Superior temporal gyrus (tissue), 1 donor: ENCODE results near the gene MRPL1.
"Not testable (repeated sequence)": the region's sequence is repeated elsewhere in the genome, so short reads cannot be mapped to it uniquely, and the experiment has no call there.

Source experiments
- DNase-seq: peaks from one replicate; pipeline ENCODE4 v3.0.0-alpha.2; 2016; ENCODE audit errors: extremely low spot score

Gene MRPL1

DNA sequence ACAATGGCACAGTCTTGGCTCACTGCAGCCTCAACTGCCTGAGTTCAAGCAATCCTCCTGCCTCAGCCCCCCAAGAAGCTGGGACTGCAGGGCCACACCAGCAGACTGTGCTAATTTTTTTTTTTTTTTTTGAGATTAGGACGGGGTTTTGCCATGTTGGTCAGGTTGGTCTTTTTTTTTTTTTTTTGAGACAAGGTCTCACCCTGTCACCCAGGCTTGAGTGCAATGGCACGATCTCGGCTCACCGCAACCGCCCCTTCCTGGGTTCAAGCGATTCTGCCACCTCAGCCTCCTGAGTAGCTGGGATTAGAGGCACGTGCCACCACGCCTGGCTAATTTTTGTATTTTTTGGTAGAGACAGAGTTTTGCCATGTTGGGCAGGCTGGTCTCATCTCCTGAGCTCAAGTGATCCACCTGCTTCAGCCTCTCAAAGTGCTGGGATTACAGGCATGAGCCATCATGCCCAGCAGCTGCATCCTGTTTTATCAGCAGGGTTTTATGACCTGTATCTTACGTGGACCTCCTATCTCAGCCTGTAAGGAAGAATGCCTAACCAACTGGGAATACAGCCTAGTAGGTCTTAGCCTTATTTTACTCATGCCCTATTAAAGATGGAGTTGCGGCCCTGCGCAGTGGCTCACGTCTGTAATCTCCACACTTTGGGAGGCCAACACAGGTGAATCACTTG, 13.2 kb upstream of the MRPL1 start:
- no peak for DNase-seq

DNA sequence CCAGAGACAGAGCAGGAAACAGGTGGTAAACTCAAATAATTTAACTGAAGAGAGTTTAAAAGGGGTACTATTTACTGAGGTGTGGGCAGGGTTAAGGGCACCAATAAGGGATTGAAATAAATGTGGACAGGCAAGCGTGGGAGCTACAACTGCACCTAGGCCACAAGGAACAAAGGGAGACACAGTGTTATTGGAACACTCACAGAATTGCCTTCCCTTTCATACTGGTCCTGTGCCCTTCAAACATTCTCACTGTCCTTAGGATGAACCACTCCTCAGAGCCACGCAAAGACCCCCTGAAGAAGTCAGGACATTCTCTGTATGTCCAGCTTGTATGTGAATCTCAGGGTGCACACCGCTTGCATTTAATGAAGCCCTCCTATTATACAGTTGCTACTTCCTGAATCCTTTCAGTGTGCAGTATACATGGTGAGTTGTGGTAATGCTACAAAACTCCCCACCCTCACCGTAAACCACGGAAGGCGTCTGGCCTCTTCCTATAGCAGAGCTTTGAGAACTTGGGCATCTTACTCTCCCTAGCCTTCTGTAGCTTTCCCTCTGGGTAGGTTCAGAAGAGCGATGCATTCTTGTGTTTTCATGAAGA, 9.6 kb upstream of the MRPL1 start:
- no peak for DNase-seq

DNA sequence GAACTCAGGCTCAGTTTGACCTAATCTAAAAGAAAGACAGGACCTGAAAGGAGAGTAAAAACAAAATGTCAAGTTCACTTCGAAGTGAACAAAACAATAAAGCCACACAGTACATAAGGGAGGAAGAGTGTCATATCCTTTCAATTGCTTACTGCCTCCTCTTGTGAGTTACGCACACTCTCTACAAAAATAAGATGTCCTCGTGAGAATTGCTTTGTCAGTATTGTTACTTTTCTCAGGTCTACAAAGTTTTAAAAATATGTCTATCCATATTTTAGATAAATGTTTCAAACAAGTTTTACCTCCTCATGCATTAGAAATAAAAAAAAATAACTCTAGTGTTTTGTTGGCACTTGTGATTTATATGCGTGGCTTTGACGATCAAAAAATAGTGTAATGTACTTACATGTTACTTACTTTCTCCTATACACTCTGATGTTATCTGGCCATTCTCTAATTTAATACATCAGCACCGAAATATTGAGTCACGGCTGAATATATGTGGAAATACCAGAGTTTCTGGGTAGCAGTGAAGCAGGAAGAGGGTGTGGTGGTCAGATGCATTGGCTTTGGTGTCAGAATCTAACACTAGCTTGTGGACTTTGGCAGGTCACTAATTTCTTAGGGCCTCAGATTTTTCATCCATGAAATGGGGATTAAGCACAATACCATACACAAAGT, 8.1 kb upstream of the MRPL1 start:
- DNase-seq: no peak

DNA sequence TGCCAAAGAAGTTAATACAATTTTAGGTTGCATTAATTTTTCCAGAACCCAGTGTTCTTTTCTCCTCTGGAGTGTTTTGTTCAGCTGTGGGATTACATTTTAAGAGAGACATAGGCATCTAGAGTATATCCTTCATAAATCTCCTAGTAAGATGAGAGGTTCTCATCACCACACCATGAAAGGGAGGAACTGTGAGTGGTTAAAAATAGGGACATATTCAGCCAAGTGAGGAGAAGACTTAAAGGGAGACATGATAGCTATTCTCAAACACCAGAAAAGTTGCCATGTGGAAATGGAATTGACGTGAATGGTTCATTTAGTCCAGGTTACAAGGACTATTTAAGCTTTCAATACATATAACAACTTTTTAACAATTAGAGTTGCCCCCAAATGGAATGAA, 6.5 kb upstream of the MRPL1 start:
- DNase-seq: no peak

DNA sequence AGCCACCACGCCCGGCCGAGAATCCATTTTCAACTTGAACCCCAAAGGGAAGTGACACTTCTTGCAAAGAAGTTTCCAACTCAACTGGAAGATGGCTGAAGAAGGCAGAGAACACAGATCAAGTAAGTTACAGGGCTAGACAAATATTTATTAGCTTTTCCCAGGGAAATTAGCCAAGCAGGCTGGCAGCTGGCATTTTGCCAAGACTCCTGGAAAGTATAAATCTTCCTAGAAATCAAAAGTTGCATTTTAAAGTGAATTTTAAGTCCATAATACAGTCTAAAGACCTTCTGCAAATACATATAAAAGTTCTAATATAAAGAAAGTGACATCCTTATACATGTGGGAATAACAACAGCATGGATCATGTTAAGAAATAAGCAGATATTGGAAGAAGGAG, 3.4 kb upstream of the MRPL1 start:
- no peak for DNase-seq

DNA sequence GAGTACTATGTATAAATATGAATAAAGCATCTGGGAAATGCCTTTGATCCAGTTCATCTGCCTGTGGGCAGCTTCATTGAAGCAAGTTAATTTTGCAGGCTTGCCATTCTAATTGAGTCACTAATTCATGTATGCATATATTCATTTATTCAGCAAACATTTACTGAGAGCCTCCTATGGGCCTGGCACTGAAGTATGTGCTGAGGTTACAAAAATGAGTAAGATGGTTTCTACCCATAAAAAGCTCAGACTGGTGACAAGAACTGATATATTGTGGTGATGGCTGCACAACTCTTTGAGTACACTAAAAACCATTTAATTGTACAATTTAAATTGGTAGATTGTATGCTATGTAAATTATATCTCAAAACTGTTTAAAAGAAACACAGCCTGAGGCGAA, 1.1 kb upstream of the MRPL1 start:
- peak; percentile 39 for DNase-seq

DNA sequence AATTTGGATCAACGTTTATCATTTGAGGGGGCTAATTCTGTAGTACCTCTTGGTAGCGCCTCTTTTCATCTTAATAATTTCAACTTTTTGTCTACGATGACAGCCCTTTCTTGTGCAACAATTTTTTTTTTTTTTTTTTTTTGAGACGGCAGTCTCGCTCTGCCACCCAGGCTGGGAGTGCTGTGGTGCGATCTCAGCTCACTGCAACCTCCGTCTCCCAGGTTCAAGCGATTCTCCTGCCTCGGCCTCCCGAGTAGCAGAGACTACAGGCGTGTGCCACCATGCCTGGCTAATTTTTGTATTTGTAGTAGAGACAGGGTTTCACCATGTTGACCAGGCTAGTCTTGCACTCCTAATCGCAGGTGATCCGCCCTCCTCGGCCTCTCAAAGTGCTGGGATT, 711 bp downstream of the MRPL1 start:
- not testable (repeated sequence) for DNase-seq

DNA sequence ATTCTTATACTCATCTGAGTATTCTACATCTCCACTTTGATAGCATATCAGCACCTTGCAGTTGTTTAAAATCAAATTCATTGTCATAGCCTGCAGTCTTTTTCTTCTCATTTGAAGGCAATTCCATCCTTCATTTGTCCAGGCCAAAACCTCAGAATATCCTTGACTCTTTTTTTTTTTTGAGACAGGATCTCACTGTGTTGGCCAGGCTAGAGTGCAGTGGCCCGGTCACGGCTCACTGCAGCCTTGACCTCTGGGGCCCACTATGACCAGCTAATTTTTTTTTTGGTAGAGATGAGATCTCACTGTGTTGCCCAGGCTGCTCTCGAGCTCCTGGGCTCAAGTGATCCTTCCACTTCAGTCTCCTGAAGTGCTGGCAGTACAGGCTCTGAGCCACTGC, 2.6 kb downstream of the MRPL1 start:
- no peak for DNase-seq

DNA sequence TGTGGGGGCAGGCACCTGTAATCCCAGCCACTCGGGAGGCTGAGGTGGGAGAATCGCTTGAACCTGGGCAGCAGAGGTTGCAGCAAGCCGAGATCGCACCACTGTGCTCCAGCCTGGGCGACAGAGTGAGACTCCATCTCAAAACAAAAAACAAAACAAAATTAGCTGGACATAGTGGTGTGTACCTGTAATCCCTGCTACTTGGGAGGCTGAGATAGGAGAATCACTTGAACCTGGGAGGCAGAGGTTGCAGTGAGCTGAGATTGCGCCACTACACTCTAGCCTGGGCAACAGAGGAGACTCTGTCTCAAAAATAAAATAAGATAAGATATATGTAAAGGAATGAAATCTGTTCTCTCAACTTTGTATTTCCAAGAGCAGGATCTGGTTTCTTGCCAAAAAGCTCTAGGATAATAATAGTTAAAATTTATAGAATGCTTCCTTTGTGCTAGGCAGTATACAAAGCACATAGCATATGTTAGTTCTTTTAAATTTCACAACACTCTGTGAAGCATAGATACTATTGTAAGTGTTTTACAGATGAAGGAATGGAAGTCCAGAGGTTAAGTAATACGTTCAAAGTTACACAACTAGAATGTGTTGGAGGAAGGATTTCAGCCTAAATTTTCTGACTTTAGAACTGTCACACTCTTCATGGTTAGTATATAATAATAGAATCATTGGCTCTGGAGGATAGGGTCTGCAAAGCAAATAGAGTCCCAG, 10.3 kb downstream of the MRPL1 start:
- no peak for DNase-seq

DNA sequence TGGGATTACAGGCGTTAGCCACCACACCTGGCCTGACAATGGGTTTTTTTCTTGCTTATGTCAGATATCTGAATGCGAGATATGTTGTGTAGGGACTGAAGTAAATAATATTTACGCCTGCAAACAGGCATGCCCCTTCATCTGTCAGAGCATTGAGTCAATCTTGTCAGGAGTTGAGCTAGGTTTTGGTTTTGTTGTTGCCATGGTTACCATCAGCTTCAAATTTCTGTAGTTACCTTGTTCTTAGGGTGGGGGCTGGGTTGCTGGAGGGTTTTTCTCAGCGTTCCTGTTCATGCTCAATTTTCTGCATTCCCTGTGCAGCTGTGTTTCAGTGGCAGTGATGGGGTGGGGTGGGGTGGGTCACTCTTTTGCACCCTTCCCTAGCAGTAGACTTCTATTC, 14.5 kb downstream of the MRPL1 start:
- DNase-seq: no peak

DNA sequence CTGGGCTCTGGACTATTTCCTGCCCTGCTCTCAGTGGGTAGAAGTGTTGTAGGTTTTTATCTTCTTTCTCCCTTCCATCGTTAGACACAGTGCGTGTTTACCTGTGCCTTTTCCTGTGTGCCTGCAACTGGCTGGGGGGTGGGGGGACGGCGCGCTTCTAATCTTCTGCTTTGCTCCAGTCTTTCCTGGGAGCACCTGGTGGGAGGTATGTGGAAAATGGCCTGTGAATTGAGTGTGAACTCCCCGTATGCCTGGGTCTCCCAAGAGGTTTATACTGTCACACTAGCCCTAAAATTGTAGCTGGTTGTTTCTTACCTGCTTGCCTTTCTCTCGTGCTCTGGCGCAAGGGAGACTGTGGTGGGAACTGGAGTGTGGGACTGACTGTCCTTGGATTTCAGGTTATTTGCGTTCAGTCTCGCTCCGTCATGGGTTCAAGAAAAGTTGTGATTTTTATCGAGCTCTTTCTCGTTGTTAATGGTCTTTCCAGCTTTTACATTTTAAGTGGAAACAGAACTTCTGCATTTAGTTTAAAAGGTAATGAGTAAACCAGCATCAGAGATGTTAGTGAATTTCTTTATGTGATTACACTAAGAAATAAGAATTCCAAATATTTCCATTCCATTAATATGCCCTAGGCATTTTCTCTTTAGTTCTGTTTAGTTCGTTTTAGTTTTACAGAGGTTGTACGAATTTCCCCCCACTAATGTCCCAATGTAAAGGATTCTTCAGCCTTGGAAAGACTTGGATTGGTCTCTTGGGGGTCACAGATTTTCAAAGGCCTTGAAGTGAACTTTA, 15.3 kb downstream of the MRPL1 start:
- no peak for DNase-seq

DNA sequence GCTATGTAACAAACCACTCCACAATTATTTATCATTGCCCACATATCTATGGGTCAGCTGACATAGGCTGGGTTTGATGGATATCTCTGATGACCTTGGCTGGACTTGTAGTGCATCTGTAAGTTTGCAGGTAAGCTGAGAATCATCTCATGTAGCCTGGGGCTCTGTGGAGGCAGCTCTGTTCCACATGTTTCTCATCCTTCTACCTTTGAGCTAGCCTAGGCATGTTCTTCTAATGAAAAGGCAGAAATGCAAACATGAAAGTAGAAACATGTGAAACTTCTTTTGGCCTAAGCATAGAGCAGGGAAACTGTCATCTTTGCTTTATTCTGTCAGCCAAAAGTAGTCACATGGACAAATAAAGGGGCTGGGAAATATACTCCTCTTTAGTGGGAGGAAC, 18.2 kb downstream of the MRPL1 start:
- DNase-seq: no peak

DNA sequence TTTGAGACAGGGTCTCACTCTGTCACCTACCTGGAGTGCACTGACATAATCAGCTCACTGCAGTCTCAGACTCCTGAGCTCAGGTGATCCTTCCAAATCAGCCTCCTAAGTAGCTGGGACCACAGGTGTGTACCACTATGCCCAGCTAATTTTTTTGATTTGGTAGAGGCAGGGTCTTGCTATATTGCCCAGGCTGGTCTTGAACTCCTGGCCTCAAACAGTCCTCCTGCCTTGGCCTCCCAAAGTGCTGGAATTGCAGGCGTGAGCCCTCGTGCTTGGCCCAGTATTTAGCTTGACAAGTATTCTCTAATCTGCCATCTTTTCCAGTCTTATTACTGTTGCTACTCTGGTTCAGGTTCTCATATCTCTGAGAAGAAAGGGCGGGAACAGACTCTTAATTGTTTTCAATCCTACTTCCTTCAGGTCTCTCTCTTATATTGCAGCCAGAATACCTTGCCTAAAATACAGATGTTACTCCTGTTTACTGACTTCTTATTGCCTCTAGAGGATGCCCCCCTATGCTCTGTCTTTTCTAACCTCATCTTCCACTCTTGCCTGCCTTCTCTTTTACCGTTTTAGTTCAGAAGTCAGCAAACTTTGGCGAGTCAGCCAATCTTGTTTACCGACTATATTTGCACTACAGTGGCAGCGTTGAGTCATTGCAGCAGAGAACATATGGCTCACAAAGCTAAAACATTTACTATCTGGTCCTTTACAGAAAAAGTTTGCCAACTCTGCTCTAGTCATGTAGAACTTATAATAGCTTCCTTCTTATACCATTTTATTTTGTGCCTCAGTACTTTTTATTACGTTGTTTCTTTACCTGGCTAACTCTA, 19.0 kb downstream of the MRPL1 start:
- DNase-seq: peak; percentile 36

DNA sequence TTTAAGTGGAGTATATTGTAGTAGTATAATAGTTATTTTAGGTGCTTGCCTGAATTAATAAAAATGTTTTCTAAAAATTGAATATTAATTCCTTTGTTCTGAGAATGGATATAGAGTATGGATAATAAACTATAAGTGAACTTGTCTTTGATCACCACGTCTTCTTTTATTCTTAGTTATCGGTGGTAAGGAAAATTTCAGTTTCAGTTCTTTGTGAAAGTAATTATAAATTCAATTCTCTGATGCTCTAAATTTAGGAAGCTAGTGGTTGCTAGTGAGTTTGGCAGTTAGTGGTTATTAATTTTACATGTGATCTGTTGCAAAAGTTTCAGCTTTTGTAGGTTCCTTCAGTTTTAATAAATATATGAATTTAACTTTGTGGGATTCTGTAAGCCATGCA, 30.8 kb downstream of the MRPL1 start:
- DNase-seq: no peak

DNA sequence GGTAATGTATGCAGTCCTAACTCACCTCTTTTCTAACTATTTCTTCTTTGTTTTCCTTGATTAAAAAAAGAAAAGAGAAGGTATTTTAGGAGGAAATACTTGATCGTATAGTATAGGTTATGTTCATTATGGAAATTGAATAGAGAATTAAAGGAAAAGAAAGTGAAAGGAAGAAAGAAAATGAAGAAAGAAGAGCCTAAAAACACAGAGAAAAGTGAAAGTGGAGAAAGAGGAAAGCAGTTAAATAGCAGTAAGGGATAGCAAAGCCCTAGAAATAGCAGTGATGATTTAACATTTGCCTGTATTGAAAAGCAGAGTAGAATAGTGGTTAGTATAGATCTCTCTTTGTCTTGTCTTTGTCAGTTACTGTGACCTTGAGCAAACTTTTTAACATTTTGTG, 37.0 kb downstream of the MRPL1 start:
- no peak for DNase-seq

DNA sequence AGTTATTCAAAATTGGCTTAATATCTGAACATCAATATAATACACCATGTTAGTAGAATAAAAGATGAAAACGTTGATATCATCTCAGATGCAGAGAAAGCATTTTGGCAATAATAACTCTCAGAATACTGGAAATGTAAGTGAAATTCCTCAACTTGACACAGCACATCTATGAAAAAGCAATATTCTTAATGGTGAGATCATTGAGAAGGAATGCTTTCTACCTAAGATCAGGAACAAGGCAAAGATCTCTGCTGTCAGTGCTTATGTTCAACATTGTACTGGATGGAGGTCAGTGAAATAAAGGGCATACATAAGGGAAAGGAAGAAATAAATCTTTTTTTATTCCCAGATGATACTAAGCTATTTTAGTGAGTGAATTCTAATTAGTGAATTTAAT, 40.6 kb downstream of the MRPL1 start:
- DNase-seq: no peak

DNA sequence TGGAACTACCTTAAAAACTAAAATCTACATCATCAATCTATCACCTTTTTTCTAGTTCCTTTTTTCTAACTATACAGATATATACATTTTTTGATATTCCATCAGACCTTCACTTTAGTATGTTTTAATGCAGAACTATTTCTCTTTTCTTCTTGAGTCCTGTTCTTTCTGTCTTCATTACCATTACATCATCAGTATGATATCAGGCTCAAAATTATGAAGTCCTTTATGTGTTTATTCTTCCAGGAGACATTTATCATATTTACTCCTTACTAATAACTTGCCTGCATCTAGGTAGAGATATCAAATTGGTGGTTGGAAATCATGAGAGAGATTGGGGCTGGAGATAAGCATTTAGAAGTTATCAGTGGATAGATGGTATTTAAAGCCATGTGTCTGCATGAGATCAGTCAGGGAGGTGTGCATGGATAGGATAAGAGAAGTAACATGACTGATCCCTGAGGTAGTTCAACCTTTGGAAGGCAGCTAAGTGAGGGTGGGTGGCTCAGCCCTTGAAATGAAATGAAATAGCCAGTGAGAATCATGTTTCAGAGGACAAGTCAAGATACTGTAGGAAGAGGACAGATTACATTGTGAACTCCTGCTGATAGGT, 43.1 kb downstream of the MRPL1 start:
- no peak for DNase-seq

DNA sequence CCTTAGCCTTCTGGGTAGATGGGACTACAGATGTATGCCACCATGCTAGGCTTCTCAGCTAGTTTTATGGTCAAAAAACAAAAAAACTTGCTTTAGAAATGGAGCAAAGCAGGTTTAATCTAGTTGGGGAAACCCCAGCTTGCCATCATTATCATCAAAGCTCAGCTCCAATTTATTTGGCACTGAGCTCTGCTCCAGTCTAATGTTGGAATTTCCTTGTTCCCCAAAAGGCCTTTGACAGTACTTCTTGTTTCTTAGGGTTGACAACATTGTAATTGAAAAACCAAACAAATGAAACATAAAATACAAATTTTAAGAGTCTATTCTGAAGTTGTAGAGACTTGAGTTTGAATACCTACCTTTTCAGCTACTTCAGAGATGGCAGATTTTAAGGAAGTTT, 48.0 kb downstream of the MRPL1 start:
- no peak for DNase-seq

DNA sequence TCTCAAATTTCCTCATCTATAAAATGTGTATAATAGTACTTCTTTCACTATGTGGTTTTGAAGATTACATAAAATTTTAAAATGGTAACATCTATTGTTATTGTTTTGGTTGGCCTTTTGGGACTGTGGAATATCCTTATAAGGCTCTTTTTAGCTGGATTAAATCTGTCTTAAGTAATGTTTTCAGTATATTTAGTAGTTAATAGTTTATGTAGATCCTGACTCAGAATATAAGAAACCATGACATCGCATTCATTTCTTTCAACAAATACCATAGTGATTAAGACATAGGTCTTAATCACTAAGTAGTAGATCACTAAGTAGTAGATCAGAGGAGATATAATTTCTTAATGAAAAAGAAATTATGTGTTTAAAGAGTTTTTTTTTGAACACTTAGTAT, 48.5 kb downstream of the MRPL1 start:
- DNase-seq: no peak

DNA sequence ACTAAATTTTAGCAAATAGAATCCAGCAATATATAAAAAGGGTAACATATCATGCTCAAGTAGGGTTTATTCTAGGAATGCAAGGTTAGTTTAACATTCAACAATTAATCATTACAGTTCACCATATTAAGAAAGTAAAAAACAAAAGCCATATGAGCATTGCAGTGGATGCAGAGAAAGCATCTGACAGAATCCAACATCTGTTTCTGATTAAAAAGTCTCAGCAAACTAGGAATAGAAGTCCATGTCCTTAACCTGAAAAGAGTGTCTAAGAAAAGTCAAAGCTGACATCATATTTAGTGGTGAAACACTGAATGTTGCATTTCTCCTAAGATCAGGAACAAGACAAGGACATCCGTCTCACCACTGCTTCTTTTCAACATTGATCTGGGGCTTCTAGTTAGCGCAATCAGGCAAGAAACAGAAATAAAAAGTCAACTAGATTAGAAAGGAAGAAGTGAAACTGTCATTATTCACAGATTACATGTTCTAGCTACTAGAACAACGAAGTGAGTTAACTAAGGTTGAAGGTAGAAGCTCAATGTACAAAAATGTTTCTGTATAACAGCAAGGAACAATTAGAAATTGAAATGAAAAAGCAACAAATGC, 49.3 kb downstream of the MRPL1 start:
- no peak for DNase-seq
